NT2/D1 (cell line): ENCODE data around the gene ASPSCR1.

Experiments
- SUZ12 ChIP-seq: IDR thresholded peaks from 2 replicates; pipeline ENCODE4 v1.6.1; 2011; ENCODE audit not compliant: insufficient read length, insufficient read depth; ENCODE audit errors: extremely low read depth
- YY1 ChIP-seq: IDR thresholded peaks from 2 replicates; pipeline ENCODE4 v1.6.1; 2011; ENCODE audit not compliant: insufficient read length, insufficient read depth
- ZNF274 ChIP-seq: IDR thresholded peaks from 2 replicates; pipeline ENCODE4 v1.6.1; 2011; ENCODE audit warnings: mild to moderate bottlenecking, low read depth, low read length

DNA sequence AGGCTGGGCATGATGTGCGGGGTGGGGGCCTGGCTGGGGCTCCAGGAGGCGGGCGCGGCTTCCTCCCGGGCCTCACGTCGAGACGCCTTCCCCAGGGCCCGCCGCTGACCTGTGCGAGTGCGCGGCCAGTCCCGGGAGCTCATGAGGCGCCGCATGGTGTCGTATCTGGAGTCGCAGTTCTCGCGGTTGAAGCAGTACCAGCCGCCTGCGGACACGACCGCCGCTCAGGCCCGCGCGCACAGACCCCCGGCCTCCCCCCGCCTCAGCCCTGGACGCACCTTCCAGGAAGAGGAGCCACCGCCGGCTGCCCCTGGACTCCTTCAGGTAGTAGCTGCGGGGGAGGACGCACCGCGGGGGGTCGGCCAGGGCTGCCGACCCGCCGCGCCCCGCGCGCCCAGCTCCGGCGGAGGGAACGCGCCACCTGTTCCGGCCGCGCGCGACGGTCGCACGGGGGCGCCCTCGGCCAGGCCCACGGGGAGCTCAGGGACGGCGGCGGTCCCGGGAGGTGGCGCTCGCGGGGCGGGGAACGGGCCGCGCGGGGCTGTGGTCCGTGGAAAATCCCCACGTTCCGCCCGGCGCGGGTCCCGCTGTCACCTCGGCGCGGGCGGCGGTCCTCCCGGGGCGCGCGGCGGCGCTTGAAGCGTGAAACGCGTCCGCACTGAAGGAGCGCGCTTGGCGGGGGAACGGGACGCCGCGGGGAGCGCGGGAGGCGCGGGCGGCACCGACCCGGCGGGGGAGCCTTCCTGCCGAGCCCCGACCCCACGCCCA is 17.9 kb upstream of the ASPSCR1 start:
- TF ChIP-seq ZNF274 (no peak), SUZ12 (peak; percentile 40), YY1 (no peak)
